ENCODE results near the gene PRPF8. TPM values are rescaled to one million over a fixed set of nuclear protein-coding genes. Genes with fewer than 3 reads are reported as not detected.

The PRPF8 gene
- total and polyA plus RNA-seq, 2 of the 13 experiments (the other 11 are each of a cell fraction or from before 2014, with no cell fraction given): 112 to 179 TPM

DNA sequence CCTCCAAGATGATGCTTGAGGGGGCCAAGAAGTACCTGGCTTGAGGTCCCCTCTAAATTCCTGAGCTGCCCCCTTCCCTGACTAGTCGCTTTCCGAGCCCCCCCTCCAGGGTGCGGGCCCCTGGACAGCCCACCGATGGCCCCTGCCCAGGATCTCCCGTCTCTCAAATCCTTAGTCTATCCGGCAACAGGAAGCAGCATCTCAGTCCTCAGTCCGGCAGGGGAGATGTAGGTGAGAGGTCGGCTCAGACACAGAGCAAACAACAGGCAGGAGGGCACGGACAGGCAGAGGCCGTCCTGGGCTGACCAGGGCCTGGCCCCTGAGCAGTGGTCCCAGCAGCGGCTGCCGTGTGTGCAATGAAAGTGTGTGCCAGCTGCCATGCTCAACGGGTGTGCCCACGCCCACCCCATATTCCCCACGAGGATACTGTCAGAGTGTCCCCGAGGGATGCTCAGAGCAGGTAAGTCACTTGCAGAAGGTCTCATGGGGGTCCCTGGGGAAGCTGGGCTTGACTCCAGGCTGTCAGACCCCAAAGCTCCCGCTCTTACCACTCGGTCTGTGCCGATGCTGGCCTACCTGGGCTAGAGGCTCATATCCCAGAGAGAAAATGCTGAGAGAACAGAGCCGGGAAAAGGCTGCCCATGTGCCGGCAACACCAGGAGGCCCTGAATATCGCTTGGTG is 63.3 kb downstream of the PRPF8 start (continued):
- TF ChIP-seq, protein P1, sequence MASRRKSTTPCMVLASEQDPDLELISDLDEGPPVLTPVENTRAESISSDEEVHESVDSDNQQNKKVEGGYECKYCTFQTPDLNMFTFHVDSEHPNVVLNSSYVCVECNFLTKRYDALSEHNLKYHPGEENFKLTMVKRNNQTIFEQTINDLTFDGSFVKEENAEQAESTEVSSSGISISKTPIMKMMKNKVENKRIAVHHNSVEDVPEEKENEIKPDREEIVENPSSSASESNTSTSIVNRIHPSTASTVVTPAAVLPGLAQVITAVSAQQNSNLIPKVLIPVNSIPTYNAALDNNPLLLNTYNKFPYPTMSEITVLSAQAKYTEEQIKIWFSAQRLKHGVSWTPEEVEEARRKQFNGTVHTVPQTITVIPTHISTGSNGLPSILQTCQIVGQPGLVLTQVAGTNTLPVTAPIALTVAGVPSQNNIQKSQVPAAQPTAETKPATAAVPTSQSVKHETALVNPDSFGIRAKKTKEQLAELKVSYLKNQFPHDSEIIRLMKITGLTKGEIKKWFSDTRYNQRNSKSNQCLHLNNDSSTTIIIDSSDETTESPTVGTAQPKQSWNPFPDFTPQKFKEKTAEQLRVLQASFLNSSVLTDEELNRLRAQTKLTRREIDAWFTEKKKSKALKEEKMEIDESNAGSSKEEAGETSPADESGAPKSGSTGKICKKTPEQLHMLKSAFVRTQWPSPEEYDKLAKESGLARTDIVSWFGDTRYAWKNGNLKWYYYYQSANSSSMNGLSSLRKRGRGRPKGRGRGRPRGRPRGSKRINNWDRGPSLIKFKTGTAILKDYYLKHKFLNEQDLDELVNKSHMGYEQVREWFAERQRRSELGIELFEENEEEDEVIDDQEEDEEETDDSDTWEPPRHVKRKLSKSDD (CRISPR knock-in tag; IDR thresholded peaks at IDR 0.05; ENCODE audit: low read depth): no peak
- no peak for TF ChIP-seq ZNF430 (CRISPR knock-in tag; IDR thresholded peaks at IDR 0.05)
- TF ChIP-seq, protein P2, sequence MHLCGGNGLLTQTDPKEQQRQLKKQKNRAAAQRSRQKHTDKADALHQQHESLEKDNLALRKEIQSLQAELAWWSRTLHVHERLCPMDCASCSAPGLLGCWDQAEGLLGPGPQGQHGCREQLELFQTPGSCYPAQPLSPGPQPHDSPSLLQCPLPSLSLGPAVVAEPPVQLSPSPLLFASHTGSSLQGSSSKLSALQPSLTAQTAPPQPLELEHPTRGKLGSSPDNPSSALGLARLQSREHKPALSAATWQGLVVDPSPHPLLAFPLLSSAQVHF (CRISPR knock-in tag; IDR thresholded peaks at IDR 0.05): no peak
- no peak for TF ChIP-seq YEATS2 (CRISPR knock-in tag; IDR thresholded peaks at IDR 0.05; ENCODE audit: borderline replicate concordance)
- peak; percentile 74 for TF ChIP-seq ZBTB38 (CRISPR knock-in tag; IDR thresholded peaks at IDR 0.05)
- no peak for TF ChIP-seq CCDC6 (CRISPR knock-in tag; IDR thresholded peaks at IDR 0.05)
- TF ChIP-seq, protein P3, sequence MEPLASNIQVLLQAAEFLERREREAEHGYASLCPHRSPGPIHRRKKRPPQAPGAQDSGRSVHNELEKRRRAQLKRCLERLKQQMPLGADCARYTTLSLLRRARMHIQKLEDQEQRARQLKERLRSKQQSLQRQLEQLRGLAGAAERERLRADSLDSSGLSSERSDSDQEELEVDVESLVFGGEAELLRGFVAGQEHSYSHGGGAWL (CRISPR knock-in tag; IDR thresholded peaks at IDR 0.05): no peak
- TF ChIP-seq RBM39 (IDR thresholded peaks at IDR 0.05; ENCODE audit: low read depth, low read length, poor library complexity, severe bottlenecking): no peak
- TF ChIP-seq, protein P4, sequence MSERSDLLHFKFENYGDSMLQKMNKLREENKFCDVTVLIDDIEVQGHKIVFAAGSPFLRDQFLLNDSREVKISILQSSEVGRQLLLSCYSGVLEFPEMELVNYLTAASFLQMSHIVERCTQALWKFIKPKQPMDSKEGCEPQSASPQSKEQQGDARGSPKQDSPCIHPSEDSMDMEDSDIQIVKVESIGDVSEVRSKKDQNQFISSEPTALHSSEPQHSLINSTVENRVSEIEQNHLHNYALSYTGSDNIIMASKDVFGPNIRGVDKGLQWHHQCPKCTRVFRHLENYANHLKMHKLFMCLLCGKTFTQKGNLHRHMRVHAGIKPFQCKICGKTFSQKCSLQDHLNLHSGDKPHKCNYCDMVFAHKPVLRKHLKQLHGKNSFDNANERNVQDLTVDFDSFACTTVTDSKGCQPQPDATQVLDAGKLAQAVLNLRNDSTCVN (CRISPR knock-in tag; IDR thresholded peaks at IDR 0.05; ENCODE audit: borderline replicate concordance): no peak
- TF ChIP-seq, protein P5, sequence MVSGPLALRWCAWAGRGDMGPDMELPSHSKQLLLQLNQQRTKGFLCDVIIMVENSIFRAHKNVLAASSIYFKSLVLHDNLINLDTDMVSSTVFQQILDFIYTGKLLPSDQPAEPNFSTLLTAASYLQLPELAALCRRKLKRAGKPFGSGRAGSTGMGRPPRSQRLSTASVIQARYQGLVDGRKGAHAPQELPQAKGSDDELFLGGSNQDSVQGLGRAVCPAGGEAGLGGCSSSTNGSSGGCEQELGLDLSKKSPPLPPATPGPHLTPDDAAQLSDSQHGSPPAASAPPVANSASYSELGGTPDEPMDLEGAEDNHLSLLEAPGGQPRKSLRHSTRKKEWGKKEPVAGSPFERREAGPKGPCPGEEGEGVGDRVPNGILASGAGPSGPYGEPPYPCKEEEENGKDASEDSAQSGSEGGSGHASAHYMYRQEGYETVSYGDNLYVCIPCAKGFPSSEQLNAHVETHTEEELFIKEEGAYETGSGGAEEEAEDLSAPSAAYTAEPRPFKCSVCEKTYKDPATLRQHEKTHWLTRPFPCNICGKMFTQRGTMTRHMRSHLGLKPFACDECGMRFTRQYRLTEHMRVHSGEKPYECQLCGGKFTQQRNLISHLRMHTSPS (CRISPR knock-in tag; IDR thresholded peaks at IDR 0.05; ENCODE audit: low read depth): peak; percentile 75; the same call in 1 of the 2 replicates
- TF ChIP-seq ARNT (IDR thresholded peaks at IDR 0.05): no peak
- no peak for TF ChIP-seq SMYD3 (CRISPR knock-in tag; IDR thresholded peaks at IDR 0.05)
- TF ChIP-seq ZNF136 (CRISPR knock-in tag; IDR thresholded peaks at IDR 0.05; ENCODE audit: low read depth): no peak
- no peak for TF ChIP-seq ZNF232 (CRISPR knock-in tag; IDR thresholded peaks at IDR 0.05; ENCODE audit: borderline replicate concordance)
- TF ChIP-seq ZNF549 (CRISPR knock-in tag; IDR thresholded peaks at IDR 0.05): no peak
- TF ChIP-seq, protein P6, sequence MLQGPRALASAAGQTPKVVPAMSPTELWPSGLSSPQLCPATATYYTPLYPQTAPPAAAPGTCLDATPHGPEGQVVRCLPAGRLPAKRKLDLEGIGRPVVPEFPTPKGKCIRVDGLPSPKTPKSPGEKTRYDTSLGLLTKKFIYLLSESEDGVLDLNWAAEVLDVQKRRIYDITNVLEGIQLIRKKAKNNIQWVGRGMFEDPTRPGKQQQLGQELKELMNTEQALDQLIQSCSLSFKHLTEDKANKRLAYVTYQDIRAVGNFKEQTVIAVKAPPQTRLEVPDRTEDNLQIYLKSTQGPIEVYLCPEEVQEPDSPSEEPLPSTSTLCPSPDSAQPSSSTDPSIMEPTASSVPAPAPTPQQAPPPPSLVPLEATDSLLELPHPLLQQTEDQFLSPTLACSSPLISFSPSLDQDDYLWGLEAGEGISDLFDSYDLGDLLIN (CRISPR knock-in tag; IDR thresholded peaks at IDR 0.05; ENCODE audit: borderline replicate concordance): no peak
- no peak for TF ChIP-seq ATRX (CRISPR knock-in tag; IDR thresholded peaks at IDR 0.05; ENCODE audit: borderline replicate concordance)
- peak in 1 of 2 experiments; percentile 41; a peak in 1 of 4 replicates for TF ChIP-seq EP300 (IDR thresholded peaks at IDR 0.05; ENCODE audit: low read depth in 2 of 2, low read length in 2 of 2)
- TF ChIP-seq EP300 (CRISPR knock-in tag; IDR thresholded peaks at IDR 0.05; ENCODE audit: borderline replicate concordance): no peak
